HG02798 (cell line): ENCODE results near the gene MMP2.

Experiments used
- ATAC-seq: cut with Tn5 transposase; IDR thresholded peaks from one replicate; pipeline ENCODE4 v1.9.1; 2021; ENCODE audit warnings: mild to moderate bottlenecking; ENCODE audit not compliant: unreplicated experiment, poor library complexity

The MMP2 gene

DNA sequence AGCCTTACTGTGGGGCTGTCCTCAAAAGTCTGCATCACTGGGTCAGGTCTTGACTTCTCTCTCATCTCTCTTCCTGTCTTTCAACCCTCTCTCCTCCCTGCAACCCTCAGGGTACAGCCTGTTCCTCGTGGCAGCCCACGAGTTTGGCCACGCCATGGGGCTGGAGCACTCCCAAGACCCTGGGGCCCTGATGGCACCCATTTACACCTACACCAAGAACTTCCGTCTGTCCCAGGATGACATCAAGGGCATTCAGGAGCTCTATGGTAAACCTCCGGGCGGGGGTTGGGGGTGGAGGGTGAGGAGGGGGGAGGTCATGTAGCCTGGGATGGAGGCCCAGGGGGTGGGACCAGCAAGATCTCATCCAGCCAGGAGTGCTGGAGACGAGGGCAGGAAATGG is 12.7 kb downstream of the MMP2 start:
- no peak for ATAC-seq

DNA sequence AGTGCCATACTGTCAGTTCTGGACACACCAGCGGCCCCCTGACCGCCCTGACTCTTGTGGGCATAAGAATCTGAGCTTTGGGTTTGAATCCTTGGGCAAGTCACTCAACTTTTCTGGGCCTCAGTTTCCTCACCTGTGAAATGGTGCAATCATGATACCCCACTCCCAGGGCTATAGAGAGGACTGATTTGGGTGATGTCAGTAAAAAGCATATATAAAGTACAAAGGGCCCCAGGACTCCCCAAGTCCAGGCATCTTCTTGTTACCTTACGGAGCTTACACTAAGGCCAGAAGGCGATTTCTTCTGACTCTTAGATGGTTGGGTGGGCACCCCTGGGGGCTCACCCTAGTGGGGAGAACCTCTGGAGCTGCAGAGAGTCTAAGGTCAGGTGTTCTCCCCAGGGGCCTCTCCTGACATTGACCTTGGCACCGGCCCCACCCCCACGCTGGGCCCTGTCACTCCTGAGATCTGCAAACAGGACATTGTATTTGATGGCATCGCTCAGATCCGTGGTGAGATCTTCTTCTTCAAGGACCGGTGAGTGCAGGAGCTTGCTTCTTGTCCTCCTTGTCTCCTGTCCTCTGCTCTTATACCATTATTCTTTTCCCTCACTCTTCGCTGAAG is 13.9 kb downstream of the MMP2 start:
- ATAC-seq = no peak

GRCh38 chr16:55494994-55495421 is 16.0 kb downstream of the MMP2 start:
- ATAC-seq = no peak

GRCh38 chr16:55495616-55496289 is 16.8 kb downstream of the MMP2 start:
- ATAC-seq = no peak

- no peak for ATAC-seq
These were observed 17.6 kb downstream of the MMP2 start for GRCh38 chr16:55496509-55497145.

- ATAC-seq = no peak
These were observed 18.6 kb downstream of the MMP2 start for GRCh38 chr16:55497558-55497957.

DNA sequence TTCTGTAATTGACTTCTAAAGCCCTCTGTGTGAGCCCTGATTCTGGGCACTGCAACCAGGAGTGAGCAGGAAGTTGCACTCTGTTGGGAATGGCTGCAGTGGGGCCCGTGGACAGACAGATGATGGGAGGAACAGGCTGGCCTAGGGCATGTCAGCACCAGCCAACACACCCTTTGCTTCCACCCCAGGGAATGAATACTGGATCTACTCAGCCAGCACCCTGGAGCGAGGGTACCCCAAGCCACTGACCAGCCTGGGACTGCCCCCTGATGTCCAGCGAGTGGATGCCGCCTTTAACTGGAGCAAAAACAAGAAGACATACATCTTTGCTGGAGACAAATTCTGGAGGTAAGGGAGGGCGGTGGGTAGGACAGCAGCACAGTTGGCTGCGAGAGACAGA is 19.1 kb downstream of the MMP2 start:
- ATAC-seq = no peak

DNA sequence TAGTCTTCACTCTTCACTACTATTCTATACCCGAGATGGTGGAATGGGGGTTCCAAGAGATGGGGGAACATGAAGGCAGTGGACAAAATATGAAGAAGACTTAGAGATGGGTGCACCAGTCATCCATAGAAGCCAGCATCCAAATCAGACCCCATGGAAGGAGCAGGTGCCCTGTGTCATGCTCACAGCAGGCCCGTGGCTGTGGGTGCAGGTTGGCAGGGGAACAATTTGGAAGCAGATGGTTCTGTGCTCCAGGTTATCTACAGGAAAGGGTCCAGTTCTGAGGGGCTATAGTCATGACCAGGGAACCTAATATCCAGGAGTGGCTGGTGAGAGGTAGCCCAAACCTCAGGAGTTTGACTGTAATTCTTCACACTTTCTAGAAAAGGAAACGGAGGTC is 20.3 kb downstream of the MMP2 start:
- no peak for ATAC-seq

- ATAC-seq = no peak
These were observed 21.0 kb downstream of the MMP2 start for GRCh38 chr16:55499951-55500529.

GRCh38 chr16:55500530-55501011 is 21.6 kb downstream of the MMP2 start:
- no peak for ATAC-seq

DNA sequence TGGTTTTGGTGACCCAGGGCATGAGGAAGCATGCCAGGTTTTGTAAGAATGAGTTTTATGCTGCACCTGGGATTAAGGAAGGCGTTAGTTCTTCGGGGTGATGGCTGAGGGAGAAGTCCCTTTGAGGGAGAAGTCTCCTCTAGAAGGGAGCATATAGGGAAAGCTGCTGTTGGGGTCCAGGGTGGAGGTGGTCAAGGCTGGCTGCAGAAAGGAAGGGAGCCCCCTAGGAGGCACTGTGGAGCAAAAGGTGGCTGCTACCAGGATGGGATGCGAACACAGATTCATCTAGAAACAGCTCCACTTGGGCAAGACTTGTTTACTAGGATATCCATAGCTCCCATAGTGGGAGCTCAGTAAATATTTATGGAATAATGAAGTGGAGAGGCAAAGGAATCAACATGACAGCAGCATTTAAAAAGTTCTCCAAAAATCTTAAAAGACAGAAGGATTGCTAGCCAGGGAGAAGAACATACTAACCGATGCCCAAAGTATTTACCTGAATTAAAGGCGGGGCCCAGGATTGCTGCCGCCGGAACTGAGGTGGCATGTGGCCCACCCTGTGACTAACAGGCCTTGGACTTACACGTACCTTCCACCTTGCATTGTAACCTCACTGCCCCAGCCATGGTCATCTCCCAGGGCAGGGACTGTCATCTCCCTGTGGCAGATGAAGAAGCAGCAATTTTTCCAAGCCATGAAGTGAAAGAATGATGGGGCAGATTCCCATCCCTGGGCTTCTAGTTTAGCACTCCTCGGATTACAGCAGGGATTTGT is 22.7 kb downstream of the MMP2 start:
- ATAC-seq = no peak

DNA sequence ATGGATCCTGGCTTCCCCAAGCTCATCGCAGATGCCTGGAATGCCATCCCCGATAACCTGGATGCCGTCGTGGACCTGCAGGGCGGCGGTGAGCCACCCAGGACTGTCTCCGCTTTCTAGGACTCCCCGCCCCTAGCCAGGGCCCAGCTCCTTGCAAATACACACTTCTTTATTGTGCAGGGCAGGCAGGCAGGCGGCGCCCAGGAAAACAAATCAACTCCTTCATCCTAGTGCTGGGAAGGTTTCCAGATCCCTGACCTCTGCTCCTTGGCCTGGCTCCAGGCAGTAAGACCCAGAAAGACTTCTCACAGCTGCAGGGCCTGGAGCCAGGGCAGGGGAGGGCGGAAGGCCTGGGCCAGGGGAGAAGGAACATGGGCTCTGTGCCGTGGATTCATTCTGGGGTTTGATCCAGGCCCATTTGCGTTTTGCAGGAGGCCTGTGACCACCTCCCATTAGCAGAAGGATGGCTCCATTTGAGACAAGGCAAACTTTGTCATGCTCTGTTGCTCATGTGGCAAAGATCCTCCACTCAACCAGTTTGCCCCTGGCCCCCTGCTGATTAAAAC is 23.9 kb downstream of the MMP2 start:
- no peak for ATAC-seq

DNA sequence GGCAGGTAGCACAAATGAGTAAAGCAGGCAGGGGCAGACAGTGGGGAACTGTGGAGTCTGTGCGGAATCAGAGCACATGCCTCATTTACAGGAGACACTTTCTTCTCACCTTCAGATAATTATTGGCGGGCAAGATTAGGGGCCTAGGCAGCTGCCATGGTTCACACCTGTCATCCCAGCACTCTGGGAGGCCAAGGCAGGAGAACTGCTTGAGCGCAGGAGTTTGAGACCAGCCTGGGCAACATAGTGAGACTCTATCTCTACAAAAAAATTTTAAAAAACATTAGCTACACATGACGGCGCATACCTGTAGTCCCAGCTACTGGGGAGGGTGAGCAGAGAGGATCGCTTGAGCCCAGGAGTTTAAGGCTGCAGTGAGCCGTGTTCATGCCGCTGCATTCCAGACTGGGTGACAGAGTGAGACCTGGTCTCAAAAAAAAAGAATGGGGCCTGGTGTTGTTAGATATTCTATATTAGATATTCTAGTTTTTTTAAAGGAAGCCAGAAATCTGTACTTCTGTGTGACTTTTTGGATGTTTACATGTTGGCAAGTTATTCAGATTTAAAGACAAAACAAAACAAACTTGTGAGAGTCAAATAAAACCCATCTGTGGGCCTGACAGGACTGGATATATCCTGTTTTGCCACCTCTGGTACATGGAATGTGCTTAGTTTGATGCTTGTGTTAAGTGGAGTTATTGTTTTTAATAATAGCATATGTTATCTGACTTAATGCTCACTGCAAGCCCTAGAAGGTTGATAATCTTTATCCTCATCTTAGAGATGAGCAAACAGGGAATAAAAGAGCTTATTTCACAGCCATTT is 24.9 kb downstream of the MMP2 start:
- no peak for ATAC-seq

- no peak for ATAC-seq
These were observed 26.5 kb downstream of the MMP2 start for GRCh38 chr16:55505333-55506015.

DNA sequence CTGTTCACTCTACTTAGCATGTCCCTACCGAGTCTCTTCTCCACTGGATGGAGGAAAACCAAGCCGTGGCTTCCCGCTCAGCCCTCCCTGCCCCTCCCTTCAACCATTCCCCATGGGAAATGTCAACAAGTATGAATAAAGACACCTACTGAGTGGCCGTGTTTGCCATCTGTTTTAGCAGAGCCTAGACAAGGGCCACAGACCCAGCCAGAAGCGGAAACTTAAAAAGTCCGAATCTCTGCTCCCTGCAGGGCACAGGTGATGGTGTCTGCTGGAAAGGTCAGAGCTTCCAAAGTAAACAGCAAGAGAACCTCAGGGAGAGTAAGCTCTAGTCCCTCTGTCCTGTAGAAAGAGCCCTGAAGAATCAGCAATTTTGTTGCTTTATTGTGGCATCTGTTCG is 27.1 kb downstream of the MMP2 start:
- ATAC-seq = no peak

- no peak for ATAC-seq
These were observed 27.7 kb downstream of the MMP2 start for GRCh38 chr16:55506708-55507107.

GRCh38 chr16:55508271-55508921 is 29.4 kb downstream of the MMP2 start:
- ATAC-seq = no peak
